Measurements from ENCODE around the gene SUMO3.

DNA sequence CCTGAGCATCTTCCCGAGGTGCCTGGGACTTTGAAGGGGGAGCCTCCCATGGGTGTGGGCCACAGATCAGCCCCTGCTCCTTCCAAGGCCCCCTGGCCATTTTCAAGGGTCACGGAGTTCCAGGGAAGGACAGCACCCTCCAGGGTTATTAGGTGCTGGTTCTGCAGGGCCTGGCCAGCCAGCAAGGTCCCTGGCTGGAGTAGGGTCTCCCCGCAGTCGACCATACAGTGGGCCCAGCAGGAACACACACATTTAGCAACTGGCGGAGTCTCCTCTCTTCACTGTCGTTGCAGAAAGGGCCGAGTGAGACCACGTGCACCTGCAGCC, 17.7 kb upstream of the SUMO3 start:
- TF ChIP-seq, protein P1, sequence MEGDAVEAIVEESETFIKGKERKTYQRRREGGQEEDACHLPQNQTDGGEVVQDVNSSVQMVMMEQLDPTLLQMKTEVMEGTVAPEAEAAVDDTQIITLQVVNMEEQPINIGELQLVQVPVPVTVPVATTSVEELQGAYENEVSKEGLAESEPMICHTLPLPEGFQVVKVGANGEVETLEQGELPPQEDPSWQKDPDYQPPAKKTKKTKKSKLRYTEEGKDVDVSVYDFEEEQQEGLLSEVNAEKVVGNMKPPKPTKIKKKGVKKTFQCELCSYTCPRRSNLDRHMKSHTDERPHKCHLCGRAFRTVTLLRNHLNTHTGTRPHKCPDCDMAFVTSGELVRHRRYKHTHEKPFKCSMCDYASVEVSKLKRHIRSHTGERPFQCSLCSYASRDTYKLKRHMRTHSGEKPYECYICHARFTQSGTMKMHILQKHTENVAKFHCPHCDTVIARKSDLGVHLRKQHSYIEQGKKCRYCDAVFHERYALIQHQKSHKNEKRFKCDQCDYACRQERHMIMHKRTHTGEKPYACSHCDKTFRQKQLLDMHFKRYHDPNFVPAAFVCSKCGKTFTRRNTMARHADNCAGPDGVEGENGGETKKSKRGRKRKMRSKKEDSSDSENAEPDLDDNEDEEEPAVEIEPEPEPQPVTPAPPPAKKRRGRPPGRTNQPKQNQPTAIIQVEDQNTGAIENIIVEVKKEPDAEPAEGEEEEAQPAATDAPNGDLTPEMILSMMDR (conservative IDR thresholded peaks at IDR 0.05; ENCODE audit: low read depth, low read length), result no peak
- TF ChIP-seq BHLHE40 (IDR thresholded peaks at IDR 0.05; ENCODE audit: low read depth, low read length) (no peak), CHD1 (IDR thresholded peaks at IDR 0.05; ENCODE audit: low read depth, low read length) (no peak), MAZ (IDR thresholded peaks at IDR 0.05; ENCODE audit: borderline replicate concordance, low read depth, low read length) (no peak), SMC3 (IDR thresholded peaks at IDR 0.05; ENCODE audit: low read depth, low read length) (no peak), POLR2A (IDR thresholded peaks at IDR 0.05; ENCODE audit: low read depth, low read length) (no peak), MXI1 (IDR thresholded peaks at IDR 0.05; ENCODE audit: borderline replicate concordance, low read depth, low read length) (no peak), CEBPB (IDR thresholded peaks at IDR 0.05; ENCODE audit: low read depth, low read length) (no peak), RCOR1 (IDR thresholded peaks at IDR 0.05; ENCODE audit: insufficient replicate concordance, low read length) (no peak), FOS (IDR thresholded peaks at IDR 0.05; ENCODE audit: low read depth, low read length) (no peak)
- TF ChIP-seq, protein P2, sequence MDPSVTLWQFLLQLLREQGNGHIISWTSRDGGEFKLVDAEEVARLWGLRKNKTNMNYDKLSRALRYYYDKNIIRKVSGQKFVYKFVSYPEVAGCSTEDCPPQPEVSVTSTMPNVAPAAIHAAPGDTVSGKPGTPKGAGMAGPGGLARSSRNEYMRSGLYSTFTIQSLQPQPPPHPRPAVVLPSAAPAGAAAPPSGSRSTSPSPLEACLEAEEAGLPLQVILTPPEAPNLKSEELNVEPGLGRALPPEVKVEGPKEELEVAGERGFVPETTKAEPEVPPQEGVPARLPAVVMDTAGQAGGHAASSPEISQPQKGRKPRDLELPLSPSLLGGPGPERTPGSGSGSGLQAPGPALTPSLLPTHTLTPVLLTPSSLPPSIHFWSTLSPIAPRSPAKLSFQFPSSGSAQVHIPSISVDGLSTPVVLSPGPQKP (IDR thresholded peaks at IDR 0.05; ENCODE audit: borderline replicate concordance, low read depth, low read length), result no peak
- TF ChIP-seq, protein P3, sequence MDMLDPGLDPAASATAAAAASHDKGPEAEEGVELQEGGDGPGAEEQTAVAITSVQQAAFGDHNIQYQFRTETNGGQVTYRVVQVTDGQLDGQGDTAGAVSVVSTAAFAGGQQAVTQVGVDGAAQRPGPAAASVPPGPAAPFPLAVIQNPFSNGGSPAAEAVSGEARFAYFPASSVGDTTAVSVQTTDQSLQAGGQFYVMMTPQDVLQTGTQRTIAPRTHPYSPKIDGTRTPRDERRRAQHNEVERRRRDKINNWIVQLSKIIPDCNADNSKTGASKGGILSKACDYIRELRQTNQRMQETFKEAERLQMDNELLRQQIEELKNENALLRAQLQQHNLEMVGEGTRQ (IDR thresholded peaks at IDR 0.05; ENCODE audit: low read depth, low read length), result no peak

Data from IMR-90 (cell line).